ENCODE results near the gene STON1. TPM values are rescaled to one million over a fixed set of nuclear protein-coding genes. Genes with fewer than 3 reads are reported as not detected.

Gene STON1
- total and polyA plus RNA-seq, 2 donors (not counting 3 experiments of a cell fraction or from before 2014, with no cell fraction given) = 6.3 to 12.1 TPM

DNA sequence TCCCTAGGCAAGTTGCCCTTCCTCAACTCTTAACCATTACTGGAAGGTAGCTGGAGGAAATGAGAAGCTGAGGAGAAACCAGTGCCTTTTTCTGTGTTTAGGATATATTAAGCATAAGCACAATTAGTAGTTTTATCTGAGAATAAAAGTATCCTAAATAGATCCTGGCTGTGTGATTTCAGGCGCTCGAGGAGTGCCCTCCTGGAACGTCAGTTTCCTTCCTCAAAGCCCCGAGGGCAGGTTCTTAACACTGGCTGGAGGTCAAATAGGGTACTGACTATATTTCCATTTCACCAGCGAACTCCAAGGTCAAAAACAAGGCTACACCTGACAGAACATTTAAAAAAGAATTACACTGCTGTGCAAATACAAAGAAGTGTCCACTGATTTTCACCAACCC is 1.5 kb upstream of the STON1 start:
- no peak for TF ChIP-seq MYC (IDR thresholded peaks at IDR 0.05; ENCODE audit: low read depth, low read length)
- no peak for TF ChIP-seq GATA2 (IDR thresholded peaks at IDR 0.05; ENCODE audit: insufficient read depth, insufficient read length, low read depth, low read length)
- no peak for TF ChIP-seq JUN (IDR thresholded peaks at IDR 0.05; ENCODE audit: borderline replicate concordance, insufficient read depth, insufficient read length, low read depth)
- TF ChIP-seq, protein P1, sequence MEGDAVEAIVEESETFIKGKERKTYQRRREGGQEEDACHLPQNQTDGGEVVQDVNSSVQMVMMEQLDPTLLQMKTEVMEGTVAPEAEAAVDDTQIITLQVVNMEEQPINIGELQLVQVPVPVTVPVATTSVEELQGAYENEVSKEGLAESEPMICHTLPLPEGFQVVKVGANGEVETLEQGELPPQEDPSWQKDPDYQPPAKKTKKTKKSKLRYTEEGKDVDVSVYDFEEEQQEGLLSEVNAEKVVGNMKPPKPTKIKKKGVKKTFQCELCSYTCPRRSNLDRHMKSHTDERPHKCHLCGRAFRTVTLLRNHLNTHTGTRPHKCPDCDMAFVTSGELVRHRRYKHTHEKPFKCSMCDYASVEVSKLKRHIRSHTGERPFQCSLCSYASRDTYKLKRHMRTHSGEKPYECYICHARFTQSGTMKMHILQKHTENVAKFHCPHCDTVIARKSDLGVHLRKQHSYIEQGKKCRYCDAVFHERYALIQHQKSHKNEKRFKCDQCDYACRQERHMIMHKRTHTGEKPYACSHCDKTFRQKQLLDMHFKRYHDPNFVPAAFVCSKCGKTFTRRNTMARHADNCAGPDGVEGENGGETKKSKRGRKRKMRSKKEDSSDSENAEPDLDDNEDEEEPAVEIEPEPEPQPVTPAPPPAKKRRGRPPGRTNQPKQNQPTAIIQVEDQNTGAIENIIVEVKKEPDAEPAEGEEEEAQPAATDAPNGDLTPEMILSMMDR (IDR thresholded peaks at IDR 0.05; ENCODE audit: extremely low read depth in 1 of 2, insufficient read depth in 1 of 2, low read depth in 1 of 2, low read length in 2 of 2) = no peak
- no peak for TF ChIP-seq POLR2AphosphoS5 (IDR thresholded peaks at IDR 0.05; ENCODE audit: insufficient read depth, low read depth, low read length)
- TF ChIP-seq POLR2A (IDR thresholded peaks at IDR 0.05; ENCODE audit: low read depth, low read length) = no peak
- no peak for TF ChIP-seq FOS (IDR thresholded peaks at IDR 0.05; ENCODE audit: borderline replicate concordance, insufficient read depth, low read length)
- TF ChIP-seq MAX (IDR thresholded peaks at IDR 0.05; ENCODE audit: insufficient read depth, insufficient read length) = no peak
- no peak for TF ChIP-seq EZH2 (IDR thresholded peaks at IDR 0.05; ENCODE audit: borderline replicate concordance, low read depth, low read length, severe bottlenecking)
- Histone ChIP-seq H4K20me1 (replicated peaks; ENCODE audit: control insufficient read depth, extremely low read depth, insufficient read depth, low read length) (no peaks in the 10 kb centered on the region), H3K27me3 (ENCODE audit: control insufficient read depth in 2 of 2, insufficient read depth in 2 of 2, low read length in 2 of 2) (no peaks in the 10 kb centered on the region), H3K9ac (replicated peaks; ENCODE audit: extremely low read depth, insufficient read depth, low read length) (no peak overlapping the region), H3K9me1 (replicated peaks; ENCODE audit: control insufficient read depth, extremely low read depth, insufficient read depth, low read length) (no peaks in the 10 kb centered on the region), H3K4me2 (ENCODE audit: insufficient read depth, low read length) (no peak overlapping the region), H3K36me3 (ENCODE audit: control insufficient read depth in 2 of 2, extremely low read depth in 1 of 2, insufficient read depth in 2 of 2, low read length in 2 of 2) (no peaks in the 10 kb centered on the region), H3K9me3 (replicated peaks; ENCODE audit: control insufficient read depth, insufficient read depth, low read length) (no peaks in the 10 kb centered on the region), H3K27ac (ENCODE audit: insufficient read depth, low read depth, low read length) (no peak overlapping the region), H2AFZ (ENCODE audit: low read depth, low read length) (no peak overlapping the region), H3K4me1 (ENCODE audit: control insufficient read depth, extremely low read depth, insufficient read depth, low read length) (peaks cover 25% of the 10 kb centered on the region), H3K4me3 (replicated peaks in 1 of 3; ENCODE audit: insufficient read depth in 1 of 3, low read depth in 1 of 3, low read length in 3 of 3) (no peak overlapping the region), H3K79me2 (ENCODE audit: control insufficient read depth, insufficient read depth, low read length) (peaks cover 7% of the 10 kb centered on the region)
- ChIA-PET POLR2A (no interaction called here), CTCF (interaction anchor here (0.8 to 1.0 kb wide), 2 partner anchors 46 to 58 kb away, joined by 3 to 7 read pairs; no protein-coding TSS in a partner anchor)
- no peak for FAIRE-seq
- no TSS peak for BruUV-seq (replicated peaks)
- peak; percentile 78 for DNase-seq (ENCODE audit: low read depth, low spot score)
- intact Hi-C loops (cut with micrococcal nuclease) = no loop called here
- dilution Hi-C loops (cut with MboI; ENCODE audit: extremely low pct_ligation_motif_present, low sequenced_read_pairs) = no loop called here

Data from endothelial cell of umbilical vein (primary cell).